ENCODE measurements around the gene PLEKHD1. TPM values are rescaled to one million over a fixed set of nuclear protein-coding genes. Genes with fewer than 3 reads are reported as not detected.

Gene PLEKHD1
- total and polyA plus RNA-seq, 2 of the 8 experiments (the other 6 are each of a cell fraction or from before 2014, with no cell fraction given), result 0.24 to 0.48 TPM

GRCh38 chr14:69537900-69538299 lies 53.4 kb downstream of the PLEKHD1 start (continued):
- TF ChIP-seq CHD7 (IDR thresholded peaks at IDR 0.05; ENCODE audit: insufficient replicate concordance, low read length) (no peak), CEBPB (IDR thresholded peaks at IDR 0.05; ENCODE audit: low read depth, low read length) (no peak), BCL11A (IDR thresholded peaks at IDR 0.05; ENCODE audit: low read depth in 2 of 2, low read length in 2 of 2) (no peak), POLR2A (IDR thresholded peaks at IDR 0.05; ENCODE audit: control extremely low read depth in 1 of 2, low read depth in 2 of 2, low read length in 2 of 2) (no peak), HDAC6 (IDR thresholded peaks at IDR 0.05; ENCODE audit: low read depth, low read length) (no peak), CTCF (IDR thresholded peaks at IDR 0.05; ENCODE audit: control extremely low read depth in 1 of 3, insufficient read depth in 1 of 3, low read depth in 1 of 3, low read length in 3 of 3) (no peak), SUZ12 (IDR thresholded peaks at IDR 0.05; ENCODE audit: low read length) (no peak), POLR2AphosphoS5 (IDR thresholded peaks at IDR 0.05; ENCODE audit: low read depth, low read length) (no peak), RXRA (IDR thresholded peaks at IDR 0.05; ENCODE audit: insufficient read depth, low read depth, low read length) (no peak), RAD21 (IDR thresholded peaks at IDR 0.05 in 1 of 2, conservative IDR thresholded peaks at IDR 0.05 in 1 of 2; ENCODE audit: low read depth in 2 of 2, low read length in 2 of 2) (no peak)
